Measurements from ENCODE around the gene VCX.
"Not testable (repeated sequence)": the region's sequence is repeated elsewhere in the genome, so short reads cannot be mapped to it uniquely, and the experiment has no call there.

VCX gene

GRCh38 chrX:7842871-7843270 lies at the start of gene VCX:
Gene VCX, plus strand, starts transcription at chrX:7843171. Its CDS starts 33 bp downstream, at chrX:7843204.
- not testable (repeated sequence) for DNase-seq

DNA sequence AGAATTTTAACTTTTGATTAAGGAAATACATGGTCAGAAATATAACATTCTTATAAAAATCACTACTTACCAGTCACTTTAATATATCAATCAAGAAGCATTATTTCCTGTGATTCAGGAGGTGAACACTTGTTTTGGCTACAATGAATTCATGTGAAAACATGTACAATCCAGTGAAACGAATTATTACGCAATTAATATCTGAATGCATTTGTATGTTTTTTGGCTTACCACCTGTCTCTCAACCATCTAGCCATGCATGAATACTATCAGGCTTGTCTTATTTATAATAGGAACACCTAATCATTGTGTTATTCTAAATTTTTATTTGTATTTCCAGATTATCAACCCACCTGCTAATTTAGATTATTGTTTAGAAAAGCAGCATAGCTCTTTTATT lies 44.6 kb upstream of the VCX start:
- DNase-seq: no peak

GRCh38 chrX:7801711-7802110 lies 41.3 kb upstream of the VCX start:
- DNase-seq: no peak

DNA sequence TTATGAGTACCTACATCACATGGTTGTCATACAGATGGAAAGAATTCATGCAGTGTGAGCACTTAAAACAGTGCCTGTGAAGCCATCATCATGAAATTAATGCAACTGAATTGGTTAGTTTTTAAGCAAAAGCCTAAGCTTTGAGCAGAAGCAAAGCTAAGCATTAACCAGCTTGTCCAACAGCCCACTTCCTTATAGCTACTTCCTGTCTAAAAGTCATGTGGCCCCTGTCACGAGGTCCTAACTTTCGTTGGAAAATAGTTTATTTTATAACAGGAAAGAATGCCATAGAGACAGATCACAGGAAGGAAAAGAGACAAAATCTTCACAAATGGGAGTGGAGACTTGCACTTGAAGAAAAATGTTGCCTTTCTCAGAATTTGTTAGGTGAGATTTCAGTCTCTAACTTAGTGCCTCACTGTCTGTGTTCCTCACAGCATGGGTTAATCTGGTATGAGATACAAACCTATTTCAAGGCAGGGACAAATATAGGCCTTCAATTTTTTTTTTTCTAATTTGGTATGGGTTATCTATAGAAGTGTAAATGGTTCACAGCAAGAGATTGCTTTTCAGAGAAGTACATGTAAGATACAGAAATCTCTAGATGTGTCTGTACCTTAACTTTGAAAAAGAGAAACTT lies 27.7 kb upstream of the VCX start:
- DNase-seq: no peak

DNA sequence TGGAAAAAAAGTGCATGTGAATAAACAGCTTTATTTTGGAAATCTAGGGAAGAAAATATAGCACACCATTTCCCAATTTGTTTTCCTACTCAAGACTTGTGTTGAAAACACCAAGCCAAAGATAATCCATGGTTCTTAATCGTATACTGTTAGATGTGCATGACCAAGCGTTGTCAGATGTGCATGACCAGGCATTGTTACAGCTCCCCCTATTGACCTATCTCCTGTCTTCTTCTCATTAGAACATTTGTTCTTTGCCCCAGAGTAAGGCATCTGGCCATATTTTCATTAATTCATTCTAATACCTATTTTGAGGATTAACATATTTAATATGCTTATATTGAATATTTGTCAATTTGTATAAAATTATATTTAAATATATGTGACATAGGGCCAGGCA lies 14.4 kb upstream of the VCX start:
- DNase-seq: no peak

GRCh38 chrX:7841084-7841805 lies 1.7 kb upstream of the VCX start:
- no peak for DNase-seq

- DNase-seq: no peak
Observed at GRCh38 chrX:7852166-7852565, 9.2 kb downstream of the VCX start.

GRCh38 chrX:7872042-7872441 lies 29.1 kb downstream of the VCX start:
- no peak for DNase-seq

GRCh38 chrX:7876957-7877356 lies 34.0 kb downstream of the VCX start:
- DNase-seq: no peak

- no peak for DNase-seq
Observed at GRCh38 chrX:7889135-7889534, 46.2 kb downstream of the VCX start.

DNA sequence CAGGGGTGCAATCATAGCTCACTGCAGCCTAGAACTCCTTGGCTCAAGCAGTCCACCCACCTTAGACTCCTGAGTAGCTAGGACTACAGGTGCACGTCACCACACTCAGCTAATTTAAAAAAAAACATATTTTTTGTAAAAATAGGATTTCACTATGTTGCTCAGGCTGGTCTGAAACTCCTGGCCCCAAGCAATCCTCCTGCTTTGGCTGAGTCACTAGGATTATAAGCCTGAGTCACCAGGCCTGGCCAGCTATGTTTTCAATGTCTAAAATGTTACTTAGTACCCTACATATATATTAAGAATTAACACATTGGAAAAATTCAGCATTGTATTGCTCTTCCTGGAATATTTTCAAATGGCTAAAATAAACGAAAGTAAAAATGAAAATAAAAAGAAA lies 46.7 kb downstream of the VCX start:
- DNase-seq: no peak

GRCh38 chrX:7891928-7892327 lies 49.0 kb downstream of the VCX start:
- DNase-seq: no peak

Measured in NCI-H2081 (cell line).